DOHH2 (cell line): Measurements from ENCODE around the gene KLKB1.

ENCODE experiments used
- H3F3A ChIP-seq: fragments of 200-600 bp; sonication (generic), shearing (Covaris generic); 2 replicates; pipeline ENCODE4 v1.6.0; 2016; ENCODE audit warnings: antibody characterized with exemption, mild to moderate bottlenecking; ENCODE audit not compliant: control insufficient read depth, insufficient read depth
- H3K27ac ChIP-seq: fragments of 200-600 bp; sonication (generic); 2 replicates; pipeline ENCODE4 v1.5.1; 2014; ENCODE audit warnings: low read depth, mild to moderate bottlenecking, low read length, moderate library complexity
- H3K27me3 ChIP-seq: fragments of 200-600 bp; sonication (generic); 2 replicates; pipeline ENCODE4 v1.6.1; 2014; ENCODE audit warnings: mild to moderate bottlenecking, low read length, mixed read lengths; ENCODE audit not compliant: control insufficient read depth
- H3K36me3 ChIP-seq: fragments of 200-600 bp; sonication (generic); 2 replicates; pipeline ENCODE4 v1.6.1; 2014; ENCODE audit warnings: mild to moderate bottlenecking, low read length, moderate library complexity, mixed read lengths; ENCODE audit not compliant: control insufficient read depth
- H3K4me1 ChIP-seq: fragments of 200-600 bp; sonication (generic); 2 replicates; pipeline ENCODE4 v1.6.1; 2014; ENCODE audit warnings: mild to moderate bottlenecking, low read length, mixed read lengths; ENCODE audit not compliant: control insufficient read depth
- H3K4me2 ChIP-seq: fragments of 200-600 bp; sonication (generic); 2 replicates; pipeline ENCODE4 v1.6.0; 2014; ENCODE audit warnings: mild to moderate bottlenecking, low read length, moderate library complexity
- H3K4me3 ChIP-seq: fragments of 200-600 bp; sonication (generic); 2 replicates; pipeline ENCODE4 v1.5.1; 2014; ENCODE audit warnings: mild to moderate bottlenecking, low read length, mixed read lengths
- H3K79me2 ChIP-seq: fragments of 200-600 bp; sonication (generic); 2 replicates; pipeline ENCODE4 v1.6.1; 2014; ENCODE audit warnings: mild to moderate bottlenecking, low read length, mixed read lengths; ENCODE audit not compliant: control insufficient read depth
- H3K9me2 ChIP-seq: fragments of 200-600 bp; sonication (generic); replicated peaks from 2 replicates; pipeline ENCODE4 v1.6.1; 2014; ENCODE audit warnings: mild to moderate bottlenecking, low read length, mixed read lengths; ENCODE audit not compliant: control insufficient read depth
- H3K9me3 ChIP-seq: fragments of 200-600 bp; sonication (generic); 2 replicates; pipeline ENCODE4 v1.6.1; 2014; ENCODE audit warnings: antibody characterized with exemption, low read length, mixed read lengths; ENCODE audit not compliant: control insufficient read depth, insufficient read depth
- H4K20me1 ChIP-seq: fragments of 200-600 bp; sonication (generic); 2 replicates; pipeline ENCODE4 v1.6.0; 2014; ENCODE audit warnings: low read depth, mild to moderate bottlenecking, antibody characterized with exemption, low read length, moderate library complexity; ENCODE audit not compliant: control insufficient read depth, insufficient read depth
- EZH2phosphoT487 ChIP-seq: fragments of 200-600 bp; sonication (generic); IDR thresholded peaks from 2 replicates; pipeline ENCODE4 v1.6.1; 2017; ENCODE audit warnings: borderline replicate concordance, mild to moderate bottlenecking, antibody characterized with exemption, low read length, moderate library complexity, mixed read lengths
- TF ChIP-seq, protein P1 (sequence below): fragments of 200-600 bp; sonication (generic); IDR thresholded peaks from one replicate; pipeline ENCODE4 v1.5.1; 2014; ENCODE audit warnings: antibody characterized with exemption, mild to moderate bottlenecking, low read depth, low read length; ENCODE audit not compliant: poor library complexity, severe bottlenecking

KLKB1 gene

DNA sequence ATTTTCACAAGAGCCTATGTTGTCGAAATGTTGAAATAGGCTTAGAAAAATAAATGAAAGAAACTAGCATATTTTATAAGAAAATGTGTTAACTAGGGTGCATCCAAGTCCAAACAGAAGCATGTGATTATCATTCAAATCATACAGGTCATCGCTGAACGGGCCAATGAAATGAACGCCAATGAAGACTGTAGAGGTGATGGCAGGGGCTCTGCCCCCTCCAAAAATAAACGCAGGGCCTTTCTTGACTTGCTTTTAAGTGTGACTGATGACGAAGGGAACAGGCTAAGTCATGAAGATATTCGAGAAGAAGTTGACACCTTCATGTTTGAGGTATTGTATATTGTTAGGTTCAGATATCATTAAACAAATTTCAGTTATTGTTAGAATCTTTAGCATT lies 26.3 kb upstream of the KLKB1 start:
- TF ChIP-seq, protein P1, sequence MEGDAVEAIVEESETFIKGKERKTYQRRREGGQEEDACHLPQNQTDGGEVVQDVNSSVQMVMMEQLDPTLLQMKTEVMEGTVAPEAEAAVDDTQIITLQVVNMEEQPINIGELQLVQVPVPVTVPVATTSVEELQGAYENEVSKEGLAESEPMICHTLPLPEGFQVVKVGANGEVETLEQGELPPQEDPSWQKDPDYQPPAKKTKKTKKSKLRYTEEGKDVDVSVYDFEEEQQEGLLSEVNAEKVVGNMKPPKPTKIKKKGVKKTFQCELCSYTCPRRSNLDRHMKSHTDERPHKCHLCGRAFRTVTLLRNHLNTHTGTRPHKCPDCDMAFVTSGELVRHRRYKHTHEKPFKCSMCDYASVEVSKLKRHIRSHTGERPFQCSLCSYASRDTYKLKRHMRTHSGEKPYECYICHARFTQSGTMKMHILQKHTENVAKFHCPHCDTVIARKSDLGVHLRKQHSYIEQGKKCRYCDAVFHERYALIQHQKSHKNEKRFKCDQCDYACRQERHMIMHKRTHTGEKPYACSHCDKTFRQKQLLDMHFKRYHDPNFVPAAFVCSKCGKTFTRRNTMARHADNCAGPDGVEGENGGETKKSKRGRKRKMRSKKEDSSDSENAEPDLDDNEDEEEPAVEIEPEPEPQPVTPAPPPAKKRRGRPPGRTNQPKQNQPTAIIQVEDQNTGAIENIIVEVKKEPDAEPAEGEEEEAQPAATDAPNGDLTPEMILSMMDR = no peak
- no peak for TF ChIP-seq EZH2phosphoT487
- no peak overlapping the region for H3K4me2 ChIP-seq

DNA sequence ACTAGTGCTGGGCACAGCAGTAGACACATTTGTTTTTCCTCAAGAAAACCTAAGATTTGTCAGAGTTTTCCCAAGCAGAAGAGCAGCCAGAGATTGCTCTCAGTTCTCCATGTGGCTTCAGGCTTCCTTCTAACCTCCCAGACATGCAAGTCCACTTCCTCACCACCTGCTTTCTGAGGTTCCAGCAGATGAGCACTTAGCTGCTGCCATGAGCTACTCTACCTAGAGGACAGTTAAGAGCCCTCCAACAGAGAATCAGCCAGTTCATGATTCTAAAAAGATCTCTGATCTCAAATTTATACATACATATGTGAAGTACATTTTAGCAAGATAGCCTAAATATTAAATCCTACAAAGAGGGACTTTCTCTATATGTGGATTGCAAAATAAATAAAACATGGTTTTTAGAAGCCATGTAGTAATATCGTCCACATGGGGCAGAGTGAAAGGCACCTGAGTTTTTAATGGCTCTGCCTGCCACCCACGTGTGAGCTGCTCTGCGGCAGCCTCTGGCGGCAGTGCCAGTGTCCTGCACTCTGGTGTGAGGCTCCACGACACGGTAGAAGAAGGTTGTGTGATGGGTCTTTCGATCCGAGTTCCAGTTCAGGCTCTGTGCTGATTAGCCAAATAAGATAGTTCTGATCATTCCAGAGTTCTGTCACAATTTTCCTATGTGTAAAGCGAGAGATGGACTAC lies 25.6 kb upstream of the KLKB1 start:
- Histone ChIP-seq H3K79me2 (no peaks in the 10 kb centered on the region), H3K36me3 (peaks cover 6% of the 10 kb centered on the region), H3K27ac (peak overlapping the region; percentile 45; the same call in 1 of the 2 replicates), H4K20me1 (no peaks in the 10 kb centered on the region), H3F3A (peaks cover 15% of the 10 kb centered on the region), H3K27me3 (no peaks in the 10 kb centered on the region), H3K4me1 (peaks cover 46% of the 10 kb centered on the region), H3K4me2 (peak overlapping the region; percentile 52), H3K9me3 (no peaks in the 10 kb centered on the region), H3K9me2 (no peaks in the 10 kb centered on the region), H3K4me3 (peak overlapping the region; percentile 42)
- no peak for TF ChIP-seq EZH2phosphoT487
- TF ChIP-seq, protein P1 = peak; percentile 91

More for the DNA sequence above, 26.3 kb upstream of the KLKB1 start:
- peaks cover 15% of the 10 kb centered on the region for H3F3A ChIP-seq
- no peak overlapping the region for H3K27ac ChIP-seq
- no peaks in the 10 kb centered on the region for H3K9me2 ChIP-seq
- H3K27me3 ChIP-seq = no peaks in the 10 kb centered on the region
- H4K20me1 ChIP-seq = no peaks in the 10 kb centered on the region
- peaks cover 6% of the 10 kb centered on the region for H3K36me3 ChIP-seq
- no peak overlapping the region for H3K4me3 ChIP-seq
- H3K9me3 ChIP-seq = no peaks in the 10 kb centered on the region
- peaks cover 46% of the 10 kb centered on the region for H3K4me1 ChIP-seq
- no peaks in the 10 kb centered on the region for H3K79me2 ChIP-seq

DNA sequence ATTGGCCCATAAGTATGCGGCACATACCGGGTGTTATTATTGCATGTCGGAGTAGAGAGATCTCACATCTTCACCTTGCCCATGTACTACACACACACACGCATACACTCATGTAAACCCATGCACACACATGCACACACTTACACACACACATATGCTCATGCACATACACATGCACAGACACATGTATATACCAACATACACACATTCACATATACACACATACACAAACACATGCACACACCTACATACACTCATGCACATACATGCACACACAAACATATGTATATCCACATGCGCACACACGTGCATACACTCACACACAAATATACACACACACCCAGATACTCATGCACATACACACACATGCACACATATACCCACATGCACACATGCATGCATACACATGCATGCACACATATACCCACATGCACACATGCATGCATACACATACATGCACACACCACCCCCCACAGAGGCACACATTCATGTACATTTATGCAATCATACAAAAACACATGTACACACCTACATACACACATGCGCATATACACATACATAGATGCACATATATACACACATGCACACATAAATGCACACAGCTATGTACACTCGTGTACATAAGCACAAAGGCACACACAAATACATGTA lies 24.7 kb upstream of the KLKB1 start:
- peaks cover 46% of the 10 kb centered on the region for H3K4me1 ChIP-seq
- H3K9me2 ChIP-seq = no peaks in the 10 kb centered on the region
- no peaks in the 10 kb centered on the region for H3K27me3 ChIP-seq
- no peaks in the 10 kb centered on the region for H3K79me2 ChIP-seq
- TF ChIP-seq, protein P1 = no peak
- no peak for TF ChIP-seq EZH2phosphoT487
- no peaks in the 10 kb centered on the region for H4K20me1 ChIP-seq
- peaks cover 15% of the 10 kb centered on the region for H3F3A ChIP-seq
- H3K4me2 ChIP-seq = peak overlapping the region; percentile 52
- H3K4me3 ChIP-seq = no peak overlapping the region
- no peaks in the 10 kb centered on the region; the same call in 1 of the 2 replicates for H3K36me3 ChIP-seq
- H3K9me3 ChIP-seq = no peaks in the 10 kb centered on the region
- 0 out of 2 replicates have a peak overlapping the region, but pooled peaks have one; percentile 45 for H3K27ac ChIP-seq
